MM.1S (cell line): ENCODE results near the gene TLE5.

ENCODE experiments used
- CTCF ChIP-seq: fragments of 300-600 bp; sonication (generic); IDR thresholded peaks from 2 replicates; pipeline ENCODE4 v1.5.1; 2016; ENCODE audit warnings: antibody characterized with exemption, low read length, mixed read lengths
- EZH2phosphoT487 ChIP-seq: fragments of 300-600 bp; sonication (generic); IDR thresholded peaks from 2 replicates; pipeline ENCODE4 v1.6.1; 2018; ENCODE audit warnings: antibody characterized with exemption, low read length

GRCh38 chr19:3031607-3031867, 30.8 kb downstream of the TLE5 start:
- TF ChIP-seq CTCF (no peak), EZH2phosphoT487 (no peak)
